ENCODE measurements around the gene FCGBP.

The FCGBP gene

GRCh38 chr19:39936020-39936419 lies 1.6 kb upstream of the FCGBP start:
- H3K4me3 ChIP-seq (ENCODE audit: low read length), result no peak overlapping the region
- TF ChIP-seq ZNF274 (IDR thresholded peaks at IDR 0.05; ENCODE audit: low read depth, low read length), result no peak

GRCh38 chr19:39935364-39935661 lies 879 bp upstream of the FCGBP start:
- no peak overlapping the region for H3K4me3 ChIP-seq (ENCODE audit: low read length)
- no peak for TF ChIP-seq ZNF274 (IDR thresholded peaks at IDR 0.05; ENCODE audit: low read depth, low read length)

GRCh38 chr19:39929750-39930149 lies 4.7 kb downstream of the FCGBP start:
- H3K4me3 ChIP-seq (ENCODE audit: low read length), result no peak overlapping the region
- no peak for TF ChIP-seq ZNF274 (IDR thresholded peaks at IDR 0.05; ENCODE audit: low read depth, low read length)

GRCh38 chr19:39928357-39928725 lies 6.1 kb downstream of the FCGBP start:
- no peak overlapping the region for H3K4me3 ChIP-seq (ENCODE audit: low read length)
- TF ChIP-seq ZNF274 (IDR thresholded peaks at IDR 0.05; ENCODE audit: low read depth, low read length), result no peak

- no peak overlapping the region for H3K4me3 ChIP-seq (ENCODE audit: low read length)
- TF ChIP-seq ZNF274 (IDR thresholded peaks at IDR 0.05; ENCODE audit: low read depth, low read length), result no peak
Measured at GRCh38 chr19:39927524-39928356, 6.7 kb downstream of the FCGBP start.

GRCh38 chr19:39927076-39927475 lies 7.4 kb downstream of the FCGBP start:
- no peak overlapping the region for H3K4me3 ChIP-seq (ENCODE audit: low read length)
- no peak for TF ChIP-seq ZNF274 (IDR thresholded peaks at IDR 0.05; ENCODE audit: low read depth, low read length)

GRCh38 chr19:39926170-39926760 lies 8.2 kb downstream of the FCGBP start:
- no peak overlapping the region for H3K4me3 ChIP-seq (ENCODE audit: low read length)
- TF ChIP-seq ZNF274 (IDR thresholded peaks at IDR 0.05; ENCODE audit: low read depth, low read length), result no peak

- H3K4me3 ChIP-seq (ENCODE audit: low read length), result no peak overlapping the region
- TF ChIP-seq ZNF274 (IDR thresholded peaks at IDR 0.05; ENCODE audit: low read depth, low read length), result no peak
Measured at GRCh38 chr19:39924952-39925351, 9.5 kb downstream of the FCGBP start.

- no peak overlapping the region for H3K4me3 ChIP-seq (ENCODE audit: low read length)
- no peak for TF ChIP-seq ZNF274 (IDR thresholded peaks at IDR 0.05; ENCODE audit: low read depth, low read length)
Measured at GRCh38 chr19:39924389-39924788, 10.0 kb downstream of the FCGBP start.

GRCh38 chr19:39923862-39924261 lies 10.6 kb downstream of the FCGBP start:
- no peak for TF ChIP-seq ZNF274 (IDR thresholded peaks at IDR 0.05; ENCODE audit: low read depth, low read length)
- no peak overlapping the region for H3K4me3 ChIP-seq (ENCODE audit: low read length)

GRCh38 chr19:39919976-39920375 lies 14.5 kb downstream of the FCGBP start:
- TF ChIP-seq ZNF274 (IDR thresholded peaks at IDR 0.05; ENCODE audit: low read depth, low read length), result no peak
- H3K4me3 ChIP-seq (ENCODE audit: low read length), result no peak overlapping the region

- TF ChIP-seq ZNF274 (IDR thresholded peaks at IDR 0.05; ENCODE audit: low read depth, low read length), result no peak
- H3K4me3 ChIP-seq (ENCODE audit: low read length), result no peak overlapping the region
Measured at GRCh38 chr19:39918183-39918651, 16.2 kb downstream of the FCGBP start.

GRCh38 chr19:39917561-39918182 lies 16.8 kb downstream of the FCGBP start:
- TF ChIP-seq ZNF274 (IDR thresholded peaks at IDR 0.05; ENCODE audit: low read depth, low read length), result no peak
- H3K4me3 ChIP-seq (ENCODE audit: low read length), result no peak overlapping the region

GRCh38 chr19:39916851-39917396 lies 17.5 kb downstream of the FCGBP start:
- no peak overlapping the region for H3K4me3 ChIP-seq (ENCODE audit: low read length)
- no peak for TF ChIP-seq ZNF274 (IDR thresholded peaks at IDR 0.05; ENCODE audit: low read depth, low read length)

- no peak overlapping the region for H3K4me3 ChIP-seq (ENCODE audit: low read length)
- TF ChIP-seq ZNF274 (IDR thresholded peaks at IDR 0.05; ENCODE audit: low read depth, low read length), result no peak
Measured at GRCh38 chr19:39916236-39916635, 18.2 kb downstream of the FCGBP start.
